Activated CD8-positive, alpha-beta T cell treated with anti-CD3 and anti-CD28 coated beads, Interleukin-2, amount 10 ng/mL, durations not matched to agents 7 days and 5 days (primary cell): ENCODE measurements around the gene GALM. TPM values are rescaled to one million over a fixed set of nuclear protein-coding genes. Genes with fewer than 3 reads are reported as not detected.

Experiments used
- ATAC-seq: fragments of 150-1000 bp; cut with Tn5 transposase; one replicate; pipeline ENCODE4 v1.10.0; 2021; ENCODE audit warnings: moderate library complexity
- CTCF ChIA-PET: fragments of 350-600 bp; sonication (Branson Sonifier 250); formaldehyde crosslinking; loops from one replicate; lab custom pipeline; 2021; ENCODE audit warnings: antibody characterized with exemption; lab: Charles Lee
- POLR2A ChIA-PET: fragments of 350-600 bp; sonication (Branson Sonifier 250); formaldehyde crosslinking; loops from one replicate; lab custom pipeline; 2021; ENCODE audit warnings: antibody characterized with exemption; lab: Charles Lee
- DNase-seq: peaks from one replicate; pipeline ENCODE4 v3.0.0-alpha.2; 2020
- H3K27ac Mint-ChIP-seq: one replicate; pipeline ENCODE4 v1.8.0; 2021; ENCODE audit warnings: mild to moderate bottlenecking, mixed read lengths
- H3K27me3 Mint-ChIP-seq: one replicate; pipeline ENCODE4 v1.8.0; 2021; ENCODE audit warnings: low read depth, mixed read lengths
- H3K36me3 Mint-ChIP-seq: one replicate; pipeline ENCODE4 v1.8.0; 2021; ENCODE audit warnings: low read depth, mixed read lengths
- H3K4me1 Mint-ChIP-seq: one replicate; pipeline ENCODE4 v1.8.0; 2021; ENCODE audit warnings: low read depth, mixed read lengths
- H3K4me3 Mint-ChIP-seq: one replicate; pipeline ENCODE4 v1.8.0; 2021; ENCODE audit warnings: mild to moderate bottlenecking, mixed read lengths
- H3K9me3 Mint-ChIP-seq: one replicate; pipeline ENCODE4 v1.8.0; 2022; ENCODE audit warnings: mixed read lengths; ENCODE audit not compliant: insufficient read depth
- total RNA-seq, 2 experiments: library from RNA; stranded (reverse); gene quantifications; one replicate each; pipeline ENCODE4 v1.2.3, GENCODE V29; 2021

Gene GALM
- 10 to 100 TPM; 27.6 TPM for total RNA-seq

- H3K4me1 Mint-ChIP-seq: peaks cover 63% of the 10 kb centered on the region
- peak within 1 kb of the TSS; percentile 82 for H3K4me3 Mint-ChIP-seq
- ATAC-seq (peak; percentile 45), DNase-seq (peak; percentile 73)
- CTCF ChIA-PET: interaction anchor here (0.9 to 8.8 kb wide), 18 partner anchors 8 to 84 kb away, joined by 3 to 195 read pairs (median 8); partner anchors contain the start of gene HNRNPLL
- H3K27me3 Mint-ChIP-seq: no peaks in the 10 kb centered on the region
- no peaks in the 10 kb centered on the region for H3K9me3 Mint-ChIP-seq
- POLR2A ChIA-PET: interaction anchor here (1.0 to 7.6 kb wide), 16 partner anchors 8 to 84 kb away, joined by 3 to 73 read pairs (median 7); partner anchors contain the start of genes HNRNPLL and SRSF7
- H3K27ac Mint-ChIP-seq: peak within 1 kb of the TSS; percentile 89
- H3K36me3 Mint-ChIP-seq: peaks cover 20% of the 10 kb centered on the region
Measured at GRCh38 chr2:38665854-38666555, at the start of gene GALM. GALM (plus strand) TSS chr2:38666114; CDS start chr2:38666162, 48 bp downstream.

GRCh38 chr2:38617301-38617700, 48.6 kb upstream of the GALM start:
- POLR2A ChIA-PET: interaction anchor here (0.6 kb wide), 1 partner anchor 12 kb away, joined by 6 read pairs; no protein-coding TSS in a partner anchor
- H3K27ac Mint-ChIP-seq: no peak overlapping the region
- CTCF ChIA-PET: interaction anchor here (0.5 to 8.5 kb wide), 4 partner anchors 9 to 122 kb away, joined by 3 to 71 read pairs (median 4); partner anchors contain the start of gene HNRNPLL

GRCh38 chr2:38619458-38620164, 46.3 kb upstream of the GALM start:
- CTCF ChIA-PET: interaction anchor here (0.8 to 8.5 kb wide), 5 partner anchors 9 to 16 kb away, joined by 3 to 71 read pairs (median 5); partner anchors contain the start of gene HNRNPLL
- Mint-ChIP-seq H3K27ac (no peak overlapping the region), H3K4me3 (no peak overlapping the region), H3K36me3 (no peaks in the 10 kb centered on the region), H3K9me3 (no peaks in the 10 kb centered on the region), H3K4me1 (peaks cover 5% of the 10 kb centered on the region), H3K27me3 (peaks cover 7% of the 10 kb centered on the region)
- POLR2A ChIA-PET: interaction anchor here (1.2 to 1.3 kb wide), 2 partner anchors 16 to 33 kb away, joined by 3 read pairs; no protein-coding TSS in a partner anchor
- ATAC-seq: no peak
- DNase-seq: no peak

More at GRCh38 chr2:38617301-38617700, 48.6 kb upstream of the GALM start:
- no peak for DNase-seq
- H3K4me1 Mint-ChIP-seq: peaks cover 11% of the 10 kb centered on the region
- no peak for ATAC-seq
- H3K27me3 Mint-ChIP-seq: peaks cover 7% of the 10 kb centered on the region
- no peaks in the 10 kb centered on the region for H3K36me3 Mint-ChIP-seq
- no peaks in the 10 kb centered on the region for H3K9me3 Mint-ChIP-seq
- H3K4me3 Mint-ChIP-seq: no peak overlapping the region

GRCh38 chr2:38620282-38620977, 45.5 kb upstream of the GALM start:
- POLR2A ChIA-PET: no interaction called here
- Mint-ChIP-seq H3K27me3 (peaks cover 7% of the 10 kb centered on the region), H3K9me3 (no peaks in the 10 kb centered on the region), H3K4me1 (peaks cover 9% of the 10 kb centered on the region), H3K36me3 (no peaks in the 10 kb centered on the region), H3K27ac (no peak overlapping the region), H3K4me3 (no peak overlapping the region)
- CTCF ChIA-PET: interaction anchor here (0.8 to 1.6 kb wide), 5 partner anchors 10 to 46 kb away, joined by 3 to 7 read pairs (median 5); partner anchors contain the start of genes GALM and HNRNPLL
- no peak for ATAC-seq
- DNase-seq: no peak

GRCh38 chr2:38621018-38621417, 44.9 kb upstream of the GALM start:
- no peaks in the 10 kb centered on the region for H3K9me3 Mint-ChIP-seq
- no peak overlapping the region for H3K27ac Mint-ChIP-seq
- no peak overlapping the region for H3K4me3 Mint-ChIP-seq
- ATAC-seq: no peak
- no peak for DNase-seq
- H3K4me1 Mint-ChIP-seq: peaks cover 13% of the 10 kb centered on the region
- ChIA-PET POLR2A (no interaction called here), CTCF (interaction anchor here (0.8 to 1.6 kb wide), 3 partner anchors 10 to 45 kb away, joined by 3 to 5 read pairs (median 3); partner anchors contain the start of gene GALM)
- no peaks in the 10 kb centered on the region for H3K36me3 Mint-ChIP-seq
- H3K27me3 Mint-ChIP-seq: peaks cover 7% of the 10 kb centered on the region

GRCh38 chr2:38622210-38622609, 43.7 kb upstream of the GALM start:
- Mint-ChIP-seq H3K4me1 (peaks cover 25% of the 10 kb centered on the region), H3K27me3 (peaks cover 7% of the 10 kb centered on the region), H3K36me3 (no peaks in the 10 kb centered on the region), H3K4me3 (no peak overlapping the region), H3K27ac (no peak overlapping the region), H3K9me3 (no peaks in the 10 kb centered on the region)
- DNase-seq: no peak
- ChIA-PET CTCF (interaction anchor here (1.3 kb wide), 1 partner anchor 19 kb away, joined by 3 read pairs; no protein-coding TSS in a partner anchor), POLR2A (no interaction called here)
- ATAC-seq: no peak

- peaks cover 32% of the 10 kb centered on the region for H3K4me1 Mint-ChIP-seq
- CTCF ChIA-PET: interaction anchor here (0.7 to 4.2 kb wide), 13 partner anchors 9 to 96 kb away, joined by 3 to 28 read pairs (median 6); partner anchors contain the start of gene HNRNPLL
- H3K36me3 Mint-ChIP-seq: no peaks in the 10 kb centered on the region
- POLR2A ChIA-PET: interaction anchor here (0.8 to 3.3 kb wide), 6 partner anchors 15 to 125 kb away, joined by 3 to 20 read pairs (median 4); partner anchors contain the start of genes GALM, HNRNPLL and SRSF7
- DNase-seq: peak; percentile 73
- H3K9me3 Mint-ChIP-seq: no peaks in the 10 kb centered on the region
- peak overlapping the region; percentile 54 for H3K27ac Mint-ChIP-seq
- peak; percentile 81 for ATAC-seq
- no peaks in the 10 kb centered on the region for H3K27me3 Mint-ChIP-seq
- peak overlapping the region; percentile 13 for H3K4me3 Mint-ChIP-seq
Measured at GRCh38 chr2:38626326-38627035, 39.4 kb upstream of the GALM start.

GRCh38 chr2:38627391-38627790, 38.5 kb upstream of the GALM start:
- Mint-ChIP-seq H3K4me1 (peaks cover 31% of the 10 kb centered on the region), H3K9me3 (no peaks in the 10 kb centered on the region), H3K27ac (no peak overlapping the region), H3K27me3 (no peaks in the 10 kb centered on the region), H3K4me3 (no peak overlapping the region), H3K36me3 (no peaks in the 10 kb centered on the region)
- no peak for DNase-seq
- ChIA-PET POLR2A (interaction anchor here (1.0 to 3.3 kb wide), 3 partner anchors 39 to 124 kb away, joined by 3 to 20 read pairs (median 3); partner anchors contain the start of genes GALM and SRSF7), CTCF (interaction anchor here (0.6 to 4.2 kb wide), 8 partner anchors 8 to 45 kb away, joined by 3 to 28 read pairs (median 8); partner anchors contain the start of gene HNRNPLL)
- no peak for ATAC-seq

- Mint-ChIP-seq H3K4me3 (no peak overlapping the region), H3K4me1 (peaks cover 41% of the 10 kb centered on the region), H3K9me3 (no peaks in the 10 kb centered on the region), H3K27ac (no peak overlapping the region), H3K36me3 (no peaks in the 10 kb centered on the region), H3K27me3 (no peaks in the 10 kb centered on the region)
- ChIA-PET POLR2A (no interaction called here), CTCF (interaction anchor here (0.7 to 1.8 kb wide), 3 partner anchors 10 to 904 kb away, joined by 4 to 7 read pairs (median 5); no protein-coding TSS in a partner anchor)
- ATAC-seq (no peak), DNase-seq (no peak)
Measured at GRCh38 chr2:38629684-38630083, 36.2 kb upstream of the GALM start.

- no peak overlapping the region for H3K4me3 Mint-ChIP-seq
Measured at GRCh38 chr2:38631976-38632375, 33.9 kb upstream of the GALM start.

More at GRCh38 chr2:38631976-38632375, 33.9 kb upstream of the GALM start:
- CTCF ChIA-PET: interaction anchor here (1.5 kb wide), 1 partner anchor 50 kb away, joined by 4 read pairs; no protein-coding TSS in a partner anchor
- no peaks in the 10 kb centered on the region for H3K27me3 Mint-ChIP-seq
- no peaks in the 10 kb centered on the region for H3K9me3 Mint-ChIP-seq
- peaks cover 40% of the 10 kb centered on the region for H3K4me1 Mint-ChIP-seq
- H3K36me3 Mint-ChIP-seq: no peaks in the 10 kb centered on the region
- ATAC-seq (no peak), DNase-seq (no peak)
- POLR2A ChIA-PET: no interaction called here
- H3K27ac Mint-ChIP-seq: no peak overlapping the region
